Astrocyte of the hippocampus (primary cell): ENCODE results near the gene SPDYE8.
"Not testable (repeated sequence)": the region's sequence is repeated elsewhere in the genome, so short reads cannot be mapped to it uniquely, and the experiment has no call there.

Experiments
- DNase-seq: peaks from one replicate; pipeline ENCODE4 v3.0.0; 2011; ENCODE audit warnings: low read depth, low spot score

The SPDYE8 gene, protein sequence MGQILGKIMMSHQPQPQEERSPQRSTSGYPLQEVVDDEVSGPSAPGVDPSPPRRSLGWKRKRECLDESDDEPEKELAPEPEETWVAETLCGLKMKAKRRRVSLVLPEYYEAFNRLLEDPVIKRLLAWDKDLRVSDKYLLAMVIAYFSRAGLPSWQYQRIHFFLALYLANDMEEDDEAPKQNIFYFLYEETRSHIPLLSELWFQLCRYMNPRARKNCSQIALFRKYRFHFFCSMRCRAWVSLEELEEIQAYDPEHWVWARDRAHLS

GRCh38 chr7:73029666-73030065 lies at the start of gene SPDYE8:
SPDYE8 (minus strand) TSS chr7:73029766; CDS start chr7:73027966, 1,800 bp downstream.
- DNase-seq, result not testable (repeated sequence)

- DNase-seq, result not testable (repeated sequence)
Measured at GRCh38 chr7:73057811-73058210, 28.2 kb upstream of the SPDYE8 start, which contains the start of gene SPDYE11. SPDYE11 (minus strand) TSS chr7:73057911; CDS start chr7:73056111, 1,800 bp downstream.

GRCh38 chr7:73006491-73006890 lies 23.1 kb downstream of the SPDYE8 start:
- not testable (repeated sequence) for DNase-seq

GRCh38 chr7:73005693-73006447 lies 23.7 kb downstream of the SPDYE8 start:
- peak; percentile 89 for DNase-seq

DNA sequence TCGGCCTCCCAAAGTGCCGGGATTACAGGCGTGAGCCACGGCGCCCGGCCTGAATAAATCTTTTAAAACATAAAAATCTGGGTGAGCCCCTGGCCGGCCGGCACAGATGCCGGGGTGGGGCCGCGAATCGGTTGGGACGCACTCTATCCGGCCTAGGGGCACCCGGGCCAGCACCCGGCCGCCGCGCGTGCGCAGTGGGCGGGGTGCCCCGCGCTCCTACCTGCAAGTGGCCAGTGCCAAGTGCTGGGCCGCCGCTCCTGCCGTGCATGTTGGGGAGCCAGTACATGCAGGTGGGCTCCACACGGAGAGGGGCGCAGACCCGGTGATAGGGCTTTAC lies 24.2 kb downstream of the SPDYE8 start:
- not testable (repeated sequence) for DNase-seq

GRCh38 chr7:72997887-72998468 lies 31.6 kb downstream of the SPDYE8 start:
- DNase-seq, result not testable (repeated sequence)

DNA sequence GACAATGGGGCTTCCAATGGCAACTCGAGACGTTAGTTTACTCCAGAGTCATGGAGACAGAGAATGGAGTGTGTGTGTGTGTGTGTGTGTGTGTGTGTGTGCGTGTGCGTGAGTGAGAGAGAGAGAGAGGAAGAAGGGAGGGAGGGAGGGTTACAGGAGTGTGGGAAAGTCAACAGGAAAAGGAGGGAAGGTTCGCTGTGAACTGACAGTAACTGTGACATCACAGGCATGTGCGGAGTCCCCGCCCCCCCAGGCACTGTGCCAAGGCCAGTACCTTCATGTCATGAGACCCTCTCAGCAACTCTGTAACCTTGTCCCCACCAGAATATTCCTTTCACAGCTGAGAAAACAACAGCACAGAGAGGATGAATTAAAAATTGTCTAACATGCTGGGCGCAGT lies 32.1 kb downstream of the SPDYE8 start:
- DNase-seq, result not testable (repeated sequence)

DNA sequence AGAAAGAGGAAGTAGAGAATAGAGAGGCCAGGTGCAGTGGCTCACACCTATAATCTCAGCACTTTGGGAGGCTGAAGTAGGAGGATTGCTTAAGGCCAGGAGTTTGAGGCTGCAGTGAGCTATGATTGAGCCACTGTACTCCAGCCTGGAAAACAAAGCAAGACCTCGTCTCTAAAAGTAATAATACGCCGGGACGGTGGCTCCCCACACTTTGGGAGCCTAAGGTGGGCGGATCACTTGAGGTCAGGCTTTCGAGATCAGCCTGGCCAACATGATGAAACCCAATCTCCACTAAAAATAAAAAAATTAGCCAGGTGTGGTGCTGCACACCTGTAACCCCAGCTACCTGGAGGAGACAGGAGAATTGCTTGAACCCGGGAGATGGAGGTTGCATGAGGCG lies 34.1 kb downstream of the SPDYE8 start:
- DNase-seq, result not testable (repeated sequence)

GRCh38 chr7:72990146-72990913 lies 39.2 kb downstream of the SPDYE8 start:
- not testable (repeated sequence) for DNase-seq

DNA sequence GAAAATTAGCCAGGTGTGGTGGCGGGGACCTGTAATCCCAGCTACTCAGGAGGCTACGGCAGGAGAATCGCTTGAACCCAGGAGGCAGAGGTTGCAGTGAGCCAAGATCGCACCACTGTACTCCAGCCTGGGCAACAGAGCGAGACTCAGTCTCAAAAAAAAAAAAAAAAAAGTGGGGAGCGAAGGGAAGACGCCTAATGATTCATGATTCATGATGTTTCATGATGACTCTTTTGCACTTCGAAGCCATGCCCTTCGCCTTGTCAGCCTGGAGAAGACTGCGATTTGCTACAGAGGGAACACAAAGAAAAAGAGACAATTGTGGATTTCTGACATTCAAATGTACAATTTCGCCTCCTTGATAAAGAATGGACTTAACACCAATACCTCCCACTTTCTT lies 47.5 kb downstream of the SPDYE8 start:
- not testable (repeated sequence) for DNase-seq

DNA sequence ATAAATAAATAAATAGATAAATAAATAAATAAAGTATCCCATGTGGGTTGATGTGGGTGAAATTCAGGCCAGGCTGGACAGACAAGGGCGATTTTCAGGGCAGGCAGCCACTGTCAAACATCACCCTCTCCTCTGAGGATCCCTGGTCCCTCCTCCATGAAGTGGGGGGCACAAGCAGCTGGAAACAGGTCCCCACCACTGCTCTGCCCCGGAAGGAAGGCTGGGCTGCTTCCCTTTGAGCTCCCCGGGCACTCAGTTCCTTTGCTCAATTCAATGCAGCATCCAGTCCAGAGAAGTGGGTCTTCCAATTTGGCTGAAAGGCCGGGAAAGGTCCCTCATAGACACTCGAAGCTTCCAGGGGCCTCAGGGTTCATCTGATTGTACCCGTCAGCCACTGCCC lies 49.2 kb downstream of the SPDYE8 start:
- DNase-seq, result not testable (repeated sequence)

- not testable (repeated sequence) for DNase-seq
Measured at GRCh38 chr7:72976434-72976833, 53.1 kb downstream of the SPDYE8 start.

DNA sequence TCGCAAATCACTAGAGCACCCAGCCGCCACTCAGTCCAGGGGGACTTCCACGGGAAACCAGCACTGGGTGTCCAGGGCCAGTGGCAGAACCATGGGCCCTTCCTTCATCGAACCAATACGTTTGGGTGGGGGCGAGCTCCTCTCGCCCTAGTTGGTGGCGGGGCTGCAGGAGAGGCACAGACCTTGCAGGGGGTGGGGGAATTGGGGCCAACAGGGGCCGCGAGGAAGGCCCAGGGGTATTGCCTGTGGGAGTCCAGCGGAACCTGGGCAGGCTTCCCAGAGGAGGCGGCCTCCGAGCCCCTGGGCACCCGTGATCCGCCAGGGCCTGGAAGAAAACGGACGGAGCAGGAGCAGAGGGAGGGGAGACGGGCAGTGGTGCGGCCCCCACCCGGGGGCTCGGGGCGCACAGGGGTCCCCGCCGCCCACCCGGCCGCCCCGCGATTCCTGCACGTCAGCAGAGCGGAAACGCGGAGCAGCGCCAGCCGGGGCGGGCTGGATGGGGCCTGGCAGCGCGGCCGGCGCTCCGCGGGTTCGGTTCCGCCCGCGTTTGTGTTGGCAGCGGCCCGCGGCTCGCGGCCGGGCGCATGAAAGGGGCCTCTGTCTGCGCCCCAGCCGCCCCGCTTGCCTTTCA lies 53.8 kb downstream of the SPDYE8 start:
- not testable (repeated sequence) for DNase-seq

DNA sequence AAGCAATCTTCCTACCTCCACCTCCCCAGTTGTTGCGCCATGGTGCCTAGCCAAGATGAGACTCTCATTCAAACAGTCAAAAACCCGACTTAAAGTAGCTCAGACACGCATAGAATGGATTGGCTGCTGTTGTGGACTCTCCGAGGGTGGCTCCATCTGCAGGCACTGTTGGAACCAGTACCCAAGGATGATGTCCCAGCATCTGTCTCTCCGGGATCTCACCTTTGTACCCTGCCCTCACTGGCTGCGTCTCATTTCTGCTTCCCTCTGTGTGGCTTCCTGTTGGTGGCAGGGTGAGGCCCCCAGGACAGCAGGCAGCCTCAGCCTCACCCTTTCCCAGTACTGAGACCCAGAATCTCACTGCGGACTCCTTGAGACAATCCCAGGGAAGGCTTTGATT lies 54.8 kb downstream of the SPDYE8 start:
- not testable (repeated sequence) for DNase-seq

DNA sequence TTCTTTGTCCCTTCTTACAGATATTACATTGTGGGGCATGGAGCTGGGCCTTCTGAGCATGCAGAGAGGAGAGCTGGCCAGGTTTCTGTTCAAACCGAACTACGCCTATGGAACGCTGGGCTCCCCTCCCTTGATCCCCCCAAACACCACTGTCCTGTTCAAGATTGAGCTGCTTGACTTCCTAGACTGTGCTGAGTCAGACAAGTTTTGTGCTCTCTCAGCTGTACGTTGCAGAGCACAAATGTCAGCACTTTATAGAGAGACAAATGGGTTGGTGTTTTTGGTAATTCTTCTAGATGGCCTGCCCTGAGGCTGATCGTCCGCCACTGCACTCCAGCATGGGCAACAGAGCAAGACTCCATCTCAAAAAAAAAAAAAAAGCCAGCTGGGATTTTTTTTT lies 58.1 kb downstream of the SPDYE8 start:
- not testable (repeated sequence) for DNase-seq
